DMS79 (cell line): ENCODE results near the gene RAB34.
A peak's percentile ranks its signal among the peaks of the same experiment; 100 is the strongest.

Source experiments
- DNase-seq: peaks from one replicate; lab custom pipeline; 2025; lab: John Stamatoyannopoulos, UW

RAB34 gene, protein sequence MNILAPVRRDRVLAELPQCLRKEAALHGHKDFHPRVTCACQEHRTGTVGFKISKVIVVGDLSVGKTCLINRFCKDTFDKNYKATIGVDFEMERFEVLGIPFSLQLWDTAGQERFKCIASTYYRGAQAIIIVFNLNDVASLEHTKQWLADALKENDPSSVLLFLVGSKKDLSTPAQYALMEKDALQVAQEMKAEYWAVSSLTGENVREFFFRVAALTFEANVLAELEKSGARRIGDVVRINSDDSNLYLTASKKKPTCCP

DNA sequence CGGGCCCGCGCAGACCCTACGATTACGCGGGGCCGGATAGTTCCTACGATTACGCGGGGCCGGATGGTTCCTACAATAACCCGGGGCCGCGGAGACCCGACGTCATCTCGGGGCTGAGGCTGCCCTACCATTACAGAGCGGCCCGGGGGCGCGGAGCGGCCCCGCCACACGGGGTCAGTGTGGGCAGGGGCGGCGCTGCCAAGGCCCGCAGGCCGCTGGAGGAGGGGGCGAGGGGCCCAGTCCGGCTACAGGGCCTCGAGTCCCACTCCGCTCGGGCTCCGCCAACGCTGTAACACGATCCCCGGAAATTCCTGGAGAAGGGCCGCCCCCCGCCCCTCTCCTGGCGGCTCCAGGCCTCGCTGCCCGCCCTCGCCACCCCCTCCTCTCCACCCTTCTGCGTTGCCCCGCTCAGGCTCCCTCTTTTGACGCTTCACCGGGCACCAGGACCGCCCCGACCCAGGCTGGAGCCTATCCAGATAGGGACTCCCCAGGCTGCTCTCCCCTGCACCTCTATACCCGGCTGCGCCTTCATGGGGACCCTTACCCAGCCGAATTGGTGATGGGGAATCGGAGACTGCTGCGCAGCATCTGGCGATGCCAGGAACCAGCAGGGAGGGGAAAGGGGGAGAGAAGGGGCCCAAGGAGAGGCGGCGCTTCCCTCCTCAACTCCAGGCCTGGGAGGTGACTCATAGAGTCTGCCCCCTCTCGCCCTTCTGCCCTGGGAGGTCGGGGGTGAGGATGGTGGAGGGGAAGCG lies at the start of gene RAB34:
Gene RAB34, minus strand, starts transcription at position 291 of the 755 bp plus-strand sequence. CDS start 602 bp downstream, outside the sequence.
- peak; percentile 89 for DNase-seq

DNA sequence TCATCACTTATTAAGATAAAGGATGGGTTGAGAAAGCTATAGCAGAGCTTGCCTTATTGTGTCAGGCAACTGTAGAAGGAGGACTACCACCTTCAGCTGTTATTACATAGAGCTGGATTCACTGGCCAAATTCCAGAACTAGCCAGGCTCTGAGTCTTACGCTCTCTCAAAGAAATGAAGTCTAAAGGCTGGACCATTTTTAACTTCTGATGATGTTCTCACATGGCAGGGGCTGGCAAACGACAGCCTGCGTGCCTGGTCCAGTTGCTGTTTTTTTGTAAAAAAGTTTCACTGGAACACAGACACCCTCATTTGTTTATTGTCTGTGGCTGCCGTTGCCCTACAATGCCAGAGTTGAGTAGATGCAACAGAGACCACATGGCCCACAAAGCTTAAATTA lies 47.4 kb upstream of the RAB34 start:
- DNase-seq, result no peak

DNA sequence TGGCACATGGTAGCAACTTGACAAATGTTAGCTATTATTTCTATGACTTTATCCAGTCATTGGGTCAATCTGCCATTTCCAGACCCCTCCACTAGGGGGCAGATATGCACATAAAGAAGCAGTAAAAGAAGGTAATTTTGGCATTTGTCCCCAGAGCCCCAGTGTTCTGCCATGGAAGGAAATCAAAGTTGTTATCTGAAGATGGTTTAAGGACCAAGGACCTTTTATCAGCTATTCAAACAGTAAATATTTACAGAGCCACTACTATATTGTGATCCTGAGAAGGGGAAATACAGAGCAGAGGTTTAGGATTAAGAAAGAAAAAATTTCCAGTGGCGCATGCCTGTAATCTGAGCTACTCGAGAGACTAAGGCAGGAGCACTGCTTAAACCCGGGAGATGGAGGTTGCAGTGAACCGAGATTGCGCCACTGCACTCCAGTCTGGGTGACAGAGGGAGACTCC lies 46.2 kb upstream of the RAB34 start:
- peak; percentile 51 for DNase-seq

DNA sequence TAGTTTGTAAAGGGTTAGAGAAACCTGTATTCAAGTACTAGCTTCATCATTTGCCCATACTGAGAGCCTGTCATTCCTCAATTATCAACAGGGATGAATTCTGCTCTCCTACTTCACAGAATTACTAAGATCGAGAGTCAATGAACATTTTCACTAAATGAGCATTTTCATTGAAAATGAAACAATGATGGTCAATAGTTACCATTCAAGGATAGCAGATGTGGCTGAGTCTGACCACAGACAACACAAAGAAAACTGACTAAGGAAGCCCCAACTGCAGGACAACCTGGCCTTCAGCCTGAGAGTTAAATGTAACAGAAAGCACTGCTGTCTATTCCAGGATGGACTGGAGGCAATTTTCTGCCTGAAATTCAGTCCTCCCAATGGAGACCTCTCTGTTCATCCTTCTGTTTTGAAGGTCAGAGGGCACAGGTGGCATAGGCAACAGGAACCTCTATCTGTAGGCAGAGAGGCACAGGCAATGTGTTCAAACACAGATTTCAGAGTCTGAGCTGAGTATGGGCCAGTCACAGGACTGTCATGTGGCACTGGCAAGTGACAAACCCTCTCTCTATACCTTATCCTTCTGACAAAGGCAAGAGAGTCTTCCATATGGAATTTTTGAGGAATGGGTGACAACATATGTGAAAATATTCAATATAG lies 45.6 kb upstream of the RAB34 start:
- DNase-seq, result no peak

DNA sequence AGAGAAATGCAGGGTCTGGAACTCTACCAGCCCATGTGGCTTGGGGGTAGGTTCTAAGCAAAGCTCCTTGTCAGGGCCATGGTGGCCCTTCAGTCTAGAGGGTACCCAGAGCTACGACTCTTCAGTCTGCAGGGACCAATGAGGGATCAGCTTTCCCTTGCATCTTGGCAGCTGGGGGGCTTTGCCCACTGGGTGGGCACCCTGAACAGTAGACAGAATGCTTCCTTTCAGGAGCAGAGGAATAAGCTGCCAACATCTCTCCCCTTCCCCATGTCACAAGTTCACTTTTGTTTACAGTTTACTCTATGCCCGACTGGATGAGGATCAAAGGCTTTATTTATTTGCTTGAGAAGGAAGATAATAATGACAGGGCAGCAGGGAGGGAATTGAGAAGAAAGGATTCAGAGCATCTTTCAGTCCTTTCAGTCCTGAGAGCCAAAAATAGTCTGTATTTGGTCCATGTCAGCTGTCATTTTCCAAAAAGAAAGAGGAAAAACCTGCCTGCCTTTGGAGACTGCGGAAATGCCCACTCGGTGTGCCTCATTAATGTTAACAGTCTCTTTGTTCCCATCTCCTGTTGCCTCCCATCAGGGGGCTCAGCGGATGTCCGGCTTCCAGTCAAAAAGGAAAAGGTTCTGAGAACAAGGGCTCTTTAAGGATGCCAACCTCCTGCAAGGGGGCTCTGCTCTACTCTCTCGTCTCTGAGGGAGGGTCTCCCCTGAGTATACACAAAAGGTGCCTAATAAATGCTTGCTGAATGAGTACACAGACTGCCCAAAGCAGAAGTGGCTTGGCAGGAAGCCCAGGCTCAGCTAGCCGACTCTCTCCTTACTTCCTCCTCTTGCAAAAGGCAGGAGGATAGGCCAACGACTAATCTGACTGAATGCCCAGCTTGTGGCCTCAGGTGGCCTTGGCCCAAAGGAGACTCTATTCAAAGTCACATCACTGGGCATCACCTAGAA lies 43.2 kb upstream of the RAB34 start:
- peak; percentile 69 for DNase-seq

DNA sequence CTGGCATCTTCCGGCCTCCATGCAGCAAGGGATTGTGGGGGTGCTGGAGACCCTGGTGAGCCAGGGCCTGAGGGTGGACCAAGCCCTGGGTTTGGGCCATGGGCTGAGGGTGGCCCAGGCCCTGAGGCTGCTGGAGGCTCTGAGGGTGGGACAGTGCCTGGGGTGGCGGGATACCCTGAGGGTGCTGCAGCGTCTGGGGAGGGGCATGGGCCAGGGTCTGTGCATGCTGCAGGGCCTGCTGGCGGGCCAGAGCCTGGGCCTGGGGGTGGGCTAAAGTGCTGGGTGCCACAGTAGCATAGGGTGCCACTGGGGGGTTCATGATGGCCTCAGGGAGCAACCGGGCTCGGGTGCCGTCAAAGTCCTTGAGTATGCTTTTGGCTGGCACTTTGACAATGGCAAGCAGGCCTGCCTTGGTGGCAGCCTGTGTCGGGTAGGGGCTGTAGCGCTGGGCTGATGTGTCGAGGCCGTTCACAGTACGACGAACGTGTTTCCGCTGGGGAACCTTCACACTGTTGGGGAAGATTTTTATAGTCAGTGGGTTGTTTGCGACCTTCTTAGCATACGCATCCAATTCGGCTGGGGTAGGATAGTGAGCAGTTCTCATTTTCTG lies 41.7 kb upstream of the RAB34 start:
- DNase-seq, result no peak

DNA sequence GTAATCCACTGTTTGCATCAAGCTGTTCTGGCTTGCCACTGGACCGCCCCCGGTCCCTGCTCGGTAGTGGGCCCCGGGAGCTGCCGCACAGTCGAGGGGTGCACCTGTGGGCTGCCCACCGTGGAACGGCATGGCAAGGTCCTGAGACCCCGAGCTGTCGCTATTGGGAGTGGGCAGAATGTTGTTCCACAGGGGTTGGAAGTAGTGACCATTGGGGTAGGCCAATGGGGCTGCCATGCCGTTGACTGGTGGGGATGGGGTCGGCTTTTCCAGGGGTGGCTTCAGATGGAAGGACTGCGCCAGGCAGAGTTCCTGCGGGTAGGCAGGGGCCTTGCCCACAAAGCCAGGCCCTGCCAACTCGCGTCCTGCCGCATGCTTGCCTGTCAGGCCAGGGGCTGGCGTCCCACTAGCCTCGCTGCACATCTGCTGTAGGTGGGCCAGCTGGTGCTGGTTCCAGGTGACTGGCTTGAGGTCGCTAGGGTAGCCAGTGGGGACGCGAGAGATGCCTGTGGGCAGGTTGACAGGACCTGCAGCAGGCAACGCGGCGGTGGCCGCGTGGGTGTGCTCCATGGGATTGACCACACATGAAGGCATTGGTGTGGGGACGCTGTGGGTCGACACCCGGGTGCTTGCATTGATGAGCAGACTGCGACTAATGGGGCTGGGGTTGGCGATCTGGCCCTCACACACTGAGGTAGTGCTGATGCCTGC lies 40.9 kb upstream of the RAB34 start:
- no peak for DNase-seq

DNA sequence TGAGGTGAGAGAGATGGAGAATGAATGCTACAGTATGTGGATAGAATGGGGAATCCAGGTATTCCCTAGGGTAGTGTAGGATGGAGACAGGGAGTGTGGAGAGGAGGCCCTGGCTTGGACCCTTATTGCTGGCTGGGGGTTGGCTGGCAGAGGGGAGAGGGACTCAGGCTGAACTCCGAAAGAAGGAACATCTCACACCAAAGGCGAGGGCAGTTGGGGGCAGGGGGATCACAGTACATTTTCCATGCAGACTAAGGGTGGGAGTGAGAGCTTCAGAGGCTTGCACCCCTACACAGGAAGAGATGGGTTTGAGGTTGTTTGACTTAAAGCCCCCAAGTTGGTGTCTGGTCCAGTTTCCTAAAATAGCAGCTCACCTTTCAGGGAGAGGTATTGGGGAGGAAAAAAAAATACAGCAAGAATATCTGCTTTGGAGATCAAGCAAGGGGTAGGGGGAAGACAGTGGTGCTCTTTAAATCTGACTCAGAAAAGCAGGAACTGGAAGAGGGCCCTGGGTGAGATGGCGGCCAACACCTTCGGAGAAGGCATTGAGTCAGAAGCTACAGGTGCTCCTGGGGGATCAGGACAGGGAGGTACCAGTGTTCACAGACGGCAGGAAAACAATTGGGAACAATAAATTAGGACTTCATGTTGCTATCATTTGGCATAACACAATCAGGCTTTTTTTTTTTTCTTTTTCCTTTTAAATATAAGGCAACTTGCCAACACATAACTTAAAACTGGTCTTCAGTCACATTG lies 38.6 kb upstream of the RAB34 start:
- no peak for DNase-seq

DNA sequence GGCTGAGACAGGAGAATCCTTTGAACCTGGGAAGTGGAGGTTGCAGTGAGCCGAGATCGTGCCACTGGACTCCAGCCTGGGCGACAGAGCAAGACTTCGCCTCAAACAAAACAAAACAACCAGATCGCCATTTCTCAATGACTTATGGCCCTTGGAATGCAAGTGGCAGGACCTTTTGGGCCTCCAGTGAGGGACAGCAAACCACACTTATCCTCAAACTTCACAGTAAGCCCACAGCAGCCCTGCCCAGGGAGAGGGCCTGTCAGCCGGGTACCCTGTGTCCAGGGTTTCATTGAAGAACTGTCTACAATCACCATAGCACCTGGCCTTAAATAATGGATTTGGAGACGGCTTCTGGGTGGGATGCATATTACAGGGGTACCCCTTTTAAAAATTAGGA lies 37.8 kb upstream of the RAB34 start:
- no peak for DNase-seq

DNA sequence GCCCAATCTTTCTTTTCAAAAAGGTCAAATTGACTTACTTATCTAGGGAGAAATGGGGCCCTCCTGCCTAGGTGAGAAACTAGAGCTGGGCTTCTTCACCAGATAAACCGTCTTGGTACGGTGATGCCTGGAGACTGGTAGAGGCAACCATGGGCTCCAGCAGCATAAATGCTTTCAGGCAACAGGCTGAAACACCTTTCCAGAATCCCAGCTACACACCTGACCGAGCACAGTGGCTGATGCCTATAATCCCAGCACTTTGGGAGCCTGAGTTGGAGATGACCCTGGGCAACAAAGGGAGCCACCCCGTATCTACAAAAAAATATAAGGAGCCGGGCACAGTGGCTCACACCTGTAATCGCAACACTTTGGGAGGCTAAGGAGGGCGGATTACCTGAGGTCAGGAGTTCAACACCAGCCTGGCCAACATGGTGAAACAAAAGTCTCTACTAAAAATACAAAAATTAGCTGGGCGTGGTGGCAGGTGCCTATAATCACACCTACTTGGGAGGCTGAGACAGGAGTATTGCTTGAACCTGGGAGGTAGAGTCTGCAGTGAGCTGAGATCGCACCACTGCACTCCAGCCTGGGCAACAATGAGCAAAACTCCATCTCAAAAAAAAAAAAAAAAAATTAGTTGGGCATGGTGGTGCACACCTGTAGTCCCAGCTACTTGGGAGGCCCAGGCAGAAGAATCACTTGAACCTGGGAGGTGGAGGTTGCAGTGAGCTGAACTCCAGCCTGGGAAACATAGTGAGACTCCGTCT lies 34.1 kb upstream of the RAB34 start:
- DNase-seq, result no peak

DNA sequence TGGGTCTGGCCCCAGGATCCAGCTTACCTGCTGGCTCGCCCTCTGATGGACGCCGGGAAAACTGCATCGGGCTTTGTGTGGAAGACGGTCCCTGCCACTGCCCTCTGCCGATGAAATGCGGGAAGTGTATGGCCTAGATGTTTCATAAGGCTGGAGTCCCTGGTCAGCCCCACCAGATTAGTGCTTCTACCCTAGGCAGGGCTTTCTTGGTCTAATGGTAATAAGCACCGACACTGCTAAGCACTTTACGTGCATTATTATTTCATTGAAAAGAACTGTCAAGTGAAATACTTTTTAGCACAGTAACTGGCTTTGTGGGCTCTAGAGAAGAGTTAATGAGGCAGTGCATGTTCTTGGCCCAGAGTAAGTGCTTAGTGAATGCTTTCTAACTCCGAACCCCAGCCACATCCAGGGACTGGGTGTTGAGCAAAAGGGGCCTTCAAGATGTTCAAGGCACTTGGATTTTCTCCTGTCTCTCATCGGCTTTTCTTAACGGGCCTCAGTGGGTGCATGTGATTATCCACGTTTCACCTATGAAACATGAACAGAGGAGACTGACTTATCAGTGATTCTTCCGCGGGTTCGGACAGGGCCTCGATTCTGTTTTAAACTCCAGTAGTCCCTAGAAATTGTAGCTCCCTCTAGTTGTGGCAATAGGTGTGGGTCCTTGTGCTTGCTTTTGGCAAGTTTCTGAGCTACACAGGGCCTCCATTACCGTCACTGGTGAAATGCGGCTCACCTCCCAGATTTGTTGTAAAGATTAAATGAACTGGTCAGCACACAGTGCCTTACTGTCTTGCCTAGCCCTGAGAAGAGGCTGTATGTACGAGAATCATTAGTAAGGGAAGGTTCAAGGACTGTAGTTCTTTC lies 32.7 kb upstream of the RAB34 start:
- peak; percentile 70 for DNase-seq

DNA sequence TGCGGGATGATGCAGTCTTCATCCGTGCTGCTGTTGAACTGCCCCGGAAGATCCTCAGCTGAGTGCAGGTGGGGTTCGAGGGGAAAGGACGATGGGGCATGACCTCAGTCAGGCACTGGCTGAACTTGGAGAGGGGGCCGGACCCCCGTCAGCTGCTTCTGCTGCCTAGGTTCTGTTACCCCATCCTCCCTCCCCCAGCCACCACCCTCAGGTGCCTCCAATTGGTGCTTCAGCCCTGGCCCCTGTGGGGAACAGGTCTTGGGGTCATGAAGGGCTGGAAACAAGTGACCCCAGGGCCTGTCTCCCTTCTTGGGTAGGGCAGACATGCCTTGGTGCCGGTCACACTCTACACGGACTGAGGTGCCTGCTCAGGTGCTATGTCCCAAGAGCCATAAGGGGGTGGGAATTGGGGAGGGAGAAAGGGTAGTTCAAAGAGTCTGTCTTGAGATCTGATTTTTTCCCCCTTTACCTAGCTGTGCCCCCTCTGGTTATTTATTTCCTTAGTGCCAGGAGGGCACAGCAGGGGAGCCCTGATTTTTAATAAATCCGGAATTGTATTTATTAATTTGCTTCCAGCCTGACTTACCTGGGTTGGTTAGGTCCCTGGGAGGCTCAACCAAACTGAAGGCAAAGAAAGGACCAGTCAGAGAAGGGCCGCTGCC lies 32.0 kb upstream of the RAB34 start:
- DNase-seq, result no peak

DNA sequence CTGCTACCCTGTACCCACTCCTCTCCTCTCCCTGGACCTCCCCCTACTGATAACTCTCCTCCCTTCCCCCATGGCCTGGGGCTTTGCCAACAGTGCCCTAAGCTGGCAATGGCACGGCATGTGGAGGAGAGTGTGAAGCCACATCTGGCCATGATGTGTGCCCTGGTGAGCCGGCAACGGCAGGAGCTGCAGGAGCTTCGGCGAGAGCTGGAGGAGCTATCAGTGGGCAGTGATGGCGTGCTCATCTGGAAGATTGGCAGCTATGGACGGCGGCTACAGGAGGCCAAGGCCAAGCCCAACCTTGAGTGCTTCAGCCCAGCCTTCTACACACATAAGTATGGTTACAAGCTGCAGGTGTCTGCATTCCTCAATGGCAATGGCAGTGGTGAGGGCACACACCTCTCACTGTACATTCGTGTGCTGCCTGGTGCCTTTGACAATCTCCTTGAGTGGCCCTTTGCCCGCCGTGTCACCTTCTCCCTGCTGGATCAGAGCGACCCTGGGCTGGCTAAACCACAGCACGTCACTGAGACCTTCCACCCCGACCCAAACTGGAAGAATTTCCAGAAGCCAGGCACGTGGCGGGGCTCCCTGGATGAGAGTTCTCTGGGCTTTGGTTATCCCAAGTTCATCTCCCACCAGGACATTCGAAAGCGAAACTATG lies 31.3 kb upstream of the RAB34 start:
- no peak for DNase-seq

DNA sequence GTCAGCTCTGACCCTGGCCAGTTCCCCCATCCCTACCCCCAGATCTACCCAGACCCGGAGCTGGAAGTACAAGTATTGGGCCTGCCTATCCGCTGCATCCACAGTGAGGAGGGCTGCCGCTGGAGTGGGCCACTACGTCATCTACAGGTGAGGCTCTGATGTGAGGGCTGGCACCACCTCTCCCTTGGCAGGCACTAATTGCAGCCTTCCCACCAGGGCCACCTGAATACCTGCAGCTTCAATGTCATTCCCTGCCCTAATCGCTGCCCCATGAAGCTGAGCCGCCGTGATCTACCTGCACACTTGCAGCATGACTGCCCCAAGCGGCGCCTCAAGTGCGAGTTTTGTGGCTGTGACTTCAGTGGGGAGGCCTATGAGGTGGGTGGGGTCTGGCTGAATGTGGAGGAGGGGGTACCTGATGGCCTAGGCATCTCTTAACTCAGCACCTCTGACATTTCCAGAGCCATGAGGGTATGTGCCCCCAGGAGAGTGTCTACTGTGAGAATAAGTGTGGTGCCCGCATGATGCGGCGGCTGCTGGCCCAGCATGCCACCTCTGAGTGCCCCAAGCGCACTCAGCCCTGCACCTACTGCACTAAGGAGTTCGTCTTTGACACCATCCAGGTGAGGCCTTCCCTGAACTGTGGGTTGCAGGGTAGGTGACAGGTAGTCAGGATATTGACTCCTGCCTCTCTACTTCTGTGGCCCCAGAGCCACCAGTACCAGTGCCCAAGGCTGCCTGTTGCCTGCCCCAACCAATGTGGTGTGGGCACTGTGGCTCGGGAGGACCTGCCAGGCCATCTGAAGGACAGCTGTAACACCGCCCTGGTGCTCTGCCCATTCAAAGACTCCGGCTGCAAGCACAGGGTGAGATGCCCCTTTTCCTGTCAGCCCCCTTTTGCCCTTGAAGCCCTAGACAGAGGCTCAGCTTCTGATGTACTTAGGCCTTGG lies 30.4 kb upstream of the RAB34 start:
- DNase-seq, result no peak

DNA sequence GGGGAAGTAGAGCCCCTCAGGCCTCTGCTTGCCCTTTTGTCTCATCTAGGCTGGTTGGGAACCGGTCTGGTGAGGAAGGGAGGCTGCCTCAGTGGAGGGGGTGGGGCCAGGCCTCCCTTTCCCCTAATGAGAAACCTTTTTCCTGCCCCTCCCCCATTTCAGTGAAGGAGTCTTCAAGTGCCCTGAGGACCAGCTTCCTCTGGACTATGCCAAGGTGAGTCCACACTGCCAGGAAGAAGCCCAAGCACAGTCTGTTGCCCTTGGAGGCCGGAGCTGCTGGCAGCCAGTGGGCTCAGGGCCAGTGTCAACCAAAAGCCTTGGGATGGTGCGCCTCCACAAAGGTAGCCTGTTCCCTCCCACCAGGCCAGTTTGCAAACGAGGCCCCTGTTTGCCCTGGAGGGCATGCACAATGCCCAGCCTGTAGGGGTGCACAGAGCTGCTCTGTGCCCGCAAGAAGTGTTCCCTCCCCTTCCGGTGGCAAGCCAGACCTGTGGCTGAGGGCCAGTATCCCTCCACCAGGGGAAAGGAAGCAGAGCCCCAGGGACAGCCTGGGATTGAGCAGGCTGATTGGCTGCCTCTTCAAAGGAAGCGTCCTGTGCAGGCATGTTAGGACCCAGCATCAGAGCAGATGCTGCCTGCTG lies 29.5 kb upstream of the RAB34 start:
- peak; percentile 73 for DNase-seq
